NCI-H2227 (cell line): ENCODE results near the gene CYP2U1.
A peak's percentile ranks its signal among the peaks of the same experiment; 100 is the strongest.
"Not testable (repeated sequence)": the region's sequence is repeated elsewhere in the genome, so short reads cannot be mapped to it uniquely, and the experiment has no call there.

ENCODE experiments used
- DNase-seq: peaks from one replicate; lab custom pipeline; 2025; ENCODE audit not compliant: unreplicated experiment; lab: John Stamatoyannopoulos, UW

CYP2U1 gene

DNA sequence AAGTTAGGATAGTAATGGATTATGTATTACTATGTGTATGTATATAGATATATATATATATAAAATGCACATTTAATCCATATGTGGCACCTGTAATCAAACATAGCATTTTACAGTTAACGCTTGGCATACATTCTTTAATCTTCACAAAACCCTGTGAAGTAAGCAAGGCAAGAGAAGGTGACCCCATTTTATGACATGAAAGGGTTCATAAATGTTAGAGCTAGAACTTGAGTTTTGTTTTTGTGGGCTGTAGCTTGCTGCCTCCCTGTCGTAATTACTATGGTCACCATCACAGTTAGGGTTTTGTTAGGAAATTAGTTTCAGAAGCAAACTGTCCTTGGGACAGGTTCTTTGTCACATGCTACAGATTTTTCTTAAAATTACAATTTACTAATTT, 13.8 kb upstream of the CYP2U1 start:
- DNase-seq, result no peak

- no peak for DNase-seq
Measured at GRCh38 chr4:107922486-107923473, 8.6 kb upstream of the CYP2U1 start.

DNA sequence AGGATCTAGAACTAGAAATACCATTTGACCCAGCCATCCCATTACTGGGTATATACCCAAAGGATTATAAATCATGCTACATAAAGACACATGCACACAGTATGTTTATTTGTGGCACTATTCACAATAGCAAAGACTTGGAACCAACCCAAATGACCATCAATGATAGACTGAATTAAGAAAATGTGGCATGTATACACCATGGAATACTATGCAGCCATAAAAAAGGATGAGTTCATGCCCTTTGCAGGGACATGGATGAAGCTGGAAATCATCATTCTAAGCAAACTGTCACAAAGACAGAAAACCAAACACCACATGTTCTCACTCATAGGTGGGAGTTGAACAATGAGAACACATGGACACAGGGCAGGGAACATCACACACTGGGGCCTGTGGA, 5.6 kb upstream of the CYP2U1 start:
- DNase-seq, result not testable (repeated sequence)

GRCh38 chr4:107926875-107927274, 4.5 kb upstream of the CYP2U1 start:
- not testable (repeated sequence) for DNase-seq

DNA sequence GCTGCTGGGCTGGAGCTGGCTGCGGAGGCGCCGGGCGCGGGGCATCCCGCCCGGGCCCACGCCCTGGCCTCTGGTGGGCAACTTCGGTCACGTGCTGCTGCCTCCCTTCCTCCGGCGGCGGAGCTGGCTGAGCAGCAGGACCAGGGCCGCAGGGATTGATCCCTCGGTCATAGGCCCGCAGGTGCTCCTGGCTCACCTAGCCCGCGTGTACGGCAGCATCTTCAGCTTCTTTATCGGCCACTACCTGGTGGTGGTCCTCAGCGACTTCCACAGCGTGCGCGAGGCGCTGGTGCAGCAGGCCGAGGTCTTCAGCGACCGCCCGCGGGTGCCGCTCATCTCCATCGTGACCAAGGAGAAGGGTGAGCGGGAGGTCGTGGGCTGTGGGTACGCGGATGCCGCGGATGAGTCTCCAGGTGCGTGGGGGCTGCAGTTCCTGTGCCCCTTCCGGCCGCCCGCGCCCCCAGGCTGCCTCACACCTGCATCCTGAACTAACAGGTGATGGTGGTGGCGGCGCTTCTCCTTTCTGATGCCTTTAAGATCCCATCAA, 499 bp downstream of the CYP2U1 start:
- DNase-seq, result peak; percentile 10

DNA sequence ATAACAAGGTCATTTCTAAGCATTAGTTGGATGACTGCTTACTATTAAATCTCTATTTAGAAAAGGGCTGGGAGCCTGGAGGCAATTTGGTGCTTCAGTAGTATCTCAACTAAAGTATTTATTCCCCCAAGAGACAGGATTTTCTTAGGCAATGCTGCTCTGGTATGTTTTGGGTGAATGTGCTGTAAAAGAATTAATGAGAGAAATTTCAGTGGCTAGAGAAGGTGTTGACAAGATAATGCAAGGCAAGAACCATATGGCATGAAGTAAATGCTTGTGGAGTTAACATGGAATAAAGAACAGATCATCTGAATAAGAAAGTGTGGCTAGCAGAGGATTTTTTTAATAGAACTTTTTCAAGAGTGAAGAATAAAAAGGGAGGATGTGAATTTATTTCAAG, 3.9 kb downstream of the CYP2U1 start:
- DNase-seq, result no peak

- DNase-seq, result no peak
Measured at GRCh38 chr4:107937040-107937439, 5.7 kb downstream of the CYP2U1 start.

GRCh38 chr4:107939307-107939706, 8.0 kb downstream of the CYP2U1 start:
- no peak for DNase-seq

DNA sequence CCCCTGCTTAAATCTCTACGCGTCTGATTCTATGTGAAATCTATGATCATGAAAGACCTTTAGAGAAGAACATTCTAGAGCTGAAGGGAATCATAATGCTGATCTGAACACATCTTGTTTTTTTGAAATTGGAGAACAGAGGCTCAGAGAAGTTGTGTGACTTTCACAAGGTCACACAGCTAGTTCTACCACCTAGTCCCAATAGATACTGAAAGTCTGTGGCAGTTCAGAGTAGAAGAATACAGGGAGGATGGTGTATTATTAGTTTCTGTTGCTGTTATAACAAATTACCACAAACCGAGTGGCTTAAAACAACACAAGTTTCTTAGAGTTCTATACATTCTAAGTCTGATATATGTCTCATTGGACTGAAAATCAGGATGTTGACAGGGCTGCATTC, 14.5 kb downstream of the CYP2U1 start:
- no peak for DNase-seq

GRCh38 chr4:107950746-107951540, 19.6 kb downstream of the CYP2U1 start:
- no peak for DNase-seq

GRCh38 chr4:107951551-107951950, 20.2 kb downstream of the CYP2U1 start:
- DNase-seq, result no peak

DNA sequence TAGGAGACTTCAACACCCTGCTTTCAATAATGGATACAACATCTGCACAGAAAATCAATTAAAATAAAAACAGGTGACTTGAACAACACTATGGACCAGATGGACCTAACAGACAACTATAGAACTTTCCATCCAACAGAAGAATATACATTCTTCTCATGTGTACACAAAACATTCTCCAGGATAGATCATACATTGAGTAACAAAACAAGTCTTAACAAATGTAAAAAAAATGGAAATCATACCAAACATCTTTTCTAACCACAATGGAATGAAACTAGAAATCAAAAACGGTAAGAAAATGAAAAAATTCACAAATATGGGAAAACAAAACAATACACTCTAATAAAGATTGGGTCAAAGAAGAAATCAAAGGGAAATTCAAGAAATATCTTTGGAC, 24.7 kb downstream of the CYP2U1 start:
- no peak for DNase-seq

GRCh38 chr4:107966903-107967302, 35.6 kb downstream of the CYP2U1 start:
- no peak for DNase-seq

GRCh38 chr4:107967519-107967918, 36.2 kb downstream of the CYP2U1 start:
- not testable (repeated sequence) for DNase-seq

GRCh38 chr4:107967921-107968320, 36.6 kb downstream of the CYP2U1 start:
- DNase-seq, result not testable (repeated sequence)

DNA sequence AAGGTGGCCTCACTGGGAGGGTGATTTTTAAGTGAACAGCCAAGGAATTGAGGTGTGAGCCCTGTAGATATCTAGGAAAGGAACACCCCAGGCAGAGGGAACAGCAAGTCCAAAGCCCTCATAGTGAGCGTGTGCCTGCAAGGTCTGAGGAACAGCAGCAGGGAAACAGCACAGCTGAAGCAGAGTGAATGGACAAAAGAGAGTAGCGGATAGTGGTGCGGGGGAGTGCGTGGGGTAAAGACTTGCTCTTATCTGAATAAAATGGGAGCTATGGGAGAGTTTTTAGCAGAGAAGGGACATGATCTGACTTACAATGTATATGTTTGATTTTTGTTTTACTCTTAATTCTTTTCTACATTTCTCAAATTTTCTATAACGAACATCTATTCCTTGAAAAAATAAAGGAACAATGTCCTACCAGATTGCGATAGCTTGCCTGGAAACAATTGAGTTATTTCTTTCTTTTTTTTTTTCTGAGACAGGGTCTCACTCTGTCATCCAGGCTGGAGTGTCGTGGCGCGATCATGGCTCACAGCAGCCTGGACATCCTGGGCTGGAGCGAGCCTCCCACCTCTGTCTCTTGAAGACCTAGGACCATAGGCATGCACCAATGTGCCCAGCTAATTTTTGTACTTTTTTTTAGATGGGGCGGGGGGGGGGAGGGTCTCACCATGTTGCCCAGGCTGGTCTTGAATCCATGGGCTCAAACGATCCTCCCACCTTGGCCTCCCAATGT, 38.9 kb downstream of the CYP2U1 start:
- DNase-seq, result no peak

- DNase-seq, result no peak
Measured at GRCh38 chr4:107972605-107973004, 41.3 kb downstream of the CYP2U1 start.

GRCh38 chr4:107974523-107974922, 43.2 kb downstream of the CYP2U1 start:
- DNase-seq, result no peak

- DNase-seq, result no peak
Measured at GRCh38 chr4:107977482-107977881, 46.1 kb downstream of the CYP2U1 start.

DNA sequence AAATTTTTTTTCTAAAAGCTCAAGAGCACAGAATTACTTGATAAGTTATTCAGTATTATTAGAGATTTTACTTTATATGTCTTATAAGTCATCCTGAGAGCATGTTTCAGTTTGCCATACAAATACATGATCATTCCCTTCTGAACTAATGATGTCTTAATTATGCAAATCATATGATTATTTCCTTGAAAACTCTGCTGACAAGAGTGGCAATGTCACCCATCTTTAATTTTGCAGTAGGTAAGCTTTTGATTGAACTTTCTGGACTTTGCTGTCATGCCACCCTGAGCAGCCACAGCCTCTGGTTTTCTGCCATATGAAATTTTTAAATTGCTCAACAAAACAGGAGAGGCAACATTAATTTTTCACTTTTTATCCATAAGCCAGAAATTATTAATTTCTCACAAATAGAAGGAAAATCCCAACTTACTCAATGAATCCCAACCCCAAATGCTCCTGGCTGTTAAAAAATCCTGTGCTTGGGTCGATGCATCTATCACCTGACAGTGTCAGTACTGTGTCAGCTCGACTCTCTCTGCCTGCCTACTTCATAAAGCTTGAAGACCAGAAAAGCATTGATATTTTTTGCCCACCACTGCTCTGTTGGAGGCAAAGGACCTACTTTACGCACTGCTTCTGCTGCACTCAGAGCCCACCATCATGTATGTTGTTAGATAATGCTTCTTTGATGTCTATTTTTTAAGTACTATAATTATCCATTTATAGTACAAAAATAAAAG, 46.8 kb downstream of the CYP2U1 start:
- DNase-seq, result peak; percentile 78
